Activated T-cell treated with anti-CD3 and anti-CD28 coated beads for 24 hours (primary cell): ENCODE data around the gene KCTD10.

ENCODE experiments used
- DNase-seq: peaks from one replicate; pipeline ENCODE4 v3.0.0-alpha.2; 2020; ENCODE audit warnings: low read depth

Gene KCTD10

GRCh38 chr12:109473006-109473405 is 4.1 kb downstream of the KCTD10 start:
- DNase-seq = no peak

DNA sequence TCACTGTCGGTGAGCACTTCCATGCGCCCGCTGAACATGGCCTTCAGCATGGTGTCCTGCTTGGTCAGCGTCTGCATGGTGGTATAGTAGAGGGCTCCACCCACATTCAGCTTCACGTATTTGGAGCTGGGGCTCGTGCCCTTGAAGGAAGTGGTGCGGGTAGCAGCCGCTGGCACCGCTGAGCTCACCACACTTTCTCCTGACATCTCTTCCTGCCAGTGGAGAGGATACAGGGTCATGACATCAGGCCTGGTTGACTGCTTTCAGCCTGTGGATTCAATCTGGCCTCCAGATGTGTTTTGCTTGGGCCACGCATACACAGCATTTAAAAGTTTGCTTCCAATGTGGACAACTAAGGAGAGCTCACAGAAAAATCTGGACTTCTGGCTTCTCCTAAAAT is 7.6 kb downstream of the KCTD10 start:
- no peak for DNase-seq

DNA sequence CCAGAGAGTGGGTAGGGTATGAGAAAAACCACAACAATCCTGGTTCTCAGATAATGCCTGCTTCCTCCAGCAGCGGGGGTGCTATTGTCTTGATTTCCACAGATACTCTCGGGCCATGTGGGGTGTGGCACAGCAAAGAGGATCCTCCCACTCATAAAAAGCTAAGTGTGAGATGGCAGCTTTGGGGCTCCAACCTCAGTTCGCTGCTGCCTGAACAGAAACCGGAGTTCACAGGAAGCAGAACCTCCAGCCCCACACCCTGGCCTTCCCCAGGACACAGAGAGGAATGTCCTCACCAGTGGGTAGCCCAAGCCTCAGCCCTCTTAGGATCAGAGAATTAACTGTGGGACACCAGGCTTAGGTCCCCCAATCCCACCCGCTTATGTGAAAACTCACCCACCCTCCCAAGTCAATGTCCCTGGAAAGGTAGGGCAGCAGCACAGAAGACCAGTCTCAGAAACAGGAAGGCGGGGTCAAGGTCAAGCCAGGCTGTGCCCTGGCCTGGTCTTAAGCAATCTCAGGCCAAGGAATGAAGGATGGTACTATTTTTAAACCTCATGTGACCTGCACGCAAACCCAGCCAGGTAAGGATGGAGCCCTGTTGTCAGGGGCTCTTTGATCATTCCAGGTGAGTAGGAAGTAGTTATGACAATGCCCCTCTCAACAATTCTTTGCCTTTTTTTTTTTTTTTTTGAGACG is 9.0 kb downstream of the KCTD10 start:
- DNase-seq = no peak

DNA sequence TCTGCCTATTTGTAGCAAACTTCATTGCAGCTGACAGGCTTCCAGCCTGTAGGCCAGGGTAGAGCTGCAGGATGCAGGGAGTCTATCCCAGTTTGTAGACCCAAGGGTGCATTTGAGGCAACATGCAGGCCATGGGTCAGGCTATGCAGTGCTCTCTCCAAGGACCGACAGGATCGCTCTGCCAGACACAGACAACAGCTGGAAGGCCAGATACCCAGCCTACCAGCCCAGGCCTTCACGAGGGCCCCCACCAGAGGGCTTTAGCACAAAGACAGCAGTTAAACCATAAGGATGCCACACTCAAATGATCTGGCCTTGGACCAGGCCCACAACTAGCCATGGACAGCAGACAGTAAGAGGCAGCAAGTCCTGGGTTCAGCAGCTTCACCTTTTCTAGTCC is 10.3 kb downstream of the KCTD10 start:
- no peak for DNase-seq

DNA sequence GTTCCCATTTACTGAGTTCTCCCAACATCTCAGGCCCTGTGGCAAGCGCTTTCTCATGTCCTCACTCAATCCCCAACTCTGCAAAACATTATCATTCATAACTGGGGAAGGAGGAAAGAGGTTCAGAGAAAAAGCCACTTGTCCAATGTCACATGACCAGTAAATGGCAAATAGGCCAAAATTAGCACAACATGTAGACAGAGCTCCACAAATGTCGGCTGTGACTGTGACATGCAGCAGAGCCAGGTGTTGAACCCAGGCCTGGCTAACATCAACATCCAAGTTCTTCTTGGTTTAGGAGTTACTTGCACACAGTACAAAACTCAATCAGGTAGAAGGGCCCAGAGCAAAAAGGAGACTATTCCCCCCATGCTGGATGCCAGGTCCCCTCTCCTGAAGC is 10.8 kb downstream of the KCTD10 start:
- DNase-seq = no peak

DNA sequence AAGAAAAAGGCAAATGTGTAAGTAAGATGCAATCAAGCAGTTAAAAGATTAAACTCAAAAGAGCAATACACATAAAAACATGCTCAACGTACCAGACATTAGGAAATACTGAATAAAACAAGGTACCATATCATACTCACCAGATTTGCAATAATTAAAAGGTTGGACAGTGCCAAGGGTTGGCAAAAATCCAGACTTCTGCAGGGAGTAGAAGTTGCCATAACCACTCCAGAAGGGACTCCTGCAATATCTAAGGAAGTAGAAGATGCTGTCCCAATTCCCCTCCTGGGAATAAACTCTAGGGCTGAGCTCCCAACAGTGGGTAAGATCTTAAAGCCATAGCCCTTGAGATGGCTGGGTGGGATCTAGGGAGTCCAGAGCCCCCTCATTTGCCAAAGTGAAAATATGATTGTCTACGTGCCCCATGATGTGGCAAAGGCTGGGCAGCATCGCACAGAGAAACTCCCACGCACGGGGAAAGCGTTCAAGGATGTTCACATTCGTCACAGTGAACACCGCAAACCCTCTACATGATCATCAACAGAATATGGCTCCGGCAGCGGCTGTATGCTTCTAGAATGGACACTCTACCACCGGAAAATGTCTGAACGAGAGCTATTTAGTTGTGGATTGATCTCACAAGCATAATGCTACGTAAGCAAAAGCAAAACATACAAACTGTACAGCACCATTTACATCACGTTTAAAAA is 12.3 kb downstream of the KCTD10 start:
- no peak for DNase-seq

DNA sequence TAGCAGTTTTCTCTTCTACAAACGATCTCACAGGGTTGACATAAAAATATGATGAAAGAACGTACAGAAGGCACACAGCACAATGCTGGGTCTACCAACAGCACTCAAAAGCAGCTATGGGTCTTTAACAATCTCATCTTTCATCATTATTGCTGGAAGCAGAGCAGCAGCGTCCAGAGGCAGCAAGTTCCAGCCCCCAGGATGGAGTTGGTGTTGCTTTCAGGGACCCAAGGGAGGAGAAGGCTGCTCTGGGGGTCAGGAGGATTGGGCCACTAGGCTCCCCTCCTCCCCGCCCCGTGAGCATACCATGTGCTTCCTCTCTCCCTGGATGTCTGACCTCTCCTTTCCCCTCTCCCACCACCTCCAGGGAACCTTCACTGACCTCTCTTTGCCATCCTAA is 13.3 kb downstream of the KCTD10 start:
- DNase-seq = no peak

- DNase-seq = no peak
Observed at GRCh38 chr12:109462868-109463692, 14.0 kb downstream of the KCTD10 start.

- DNase-seq = no peak
Observed at GRCh38 chr12:109461846-109462756, 15.0 kb downstream of the KCTD10 start.

DNA sequence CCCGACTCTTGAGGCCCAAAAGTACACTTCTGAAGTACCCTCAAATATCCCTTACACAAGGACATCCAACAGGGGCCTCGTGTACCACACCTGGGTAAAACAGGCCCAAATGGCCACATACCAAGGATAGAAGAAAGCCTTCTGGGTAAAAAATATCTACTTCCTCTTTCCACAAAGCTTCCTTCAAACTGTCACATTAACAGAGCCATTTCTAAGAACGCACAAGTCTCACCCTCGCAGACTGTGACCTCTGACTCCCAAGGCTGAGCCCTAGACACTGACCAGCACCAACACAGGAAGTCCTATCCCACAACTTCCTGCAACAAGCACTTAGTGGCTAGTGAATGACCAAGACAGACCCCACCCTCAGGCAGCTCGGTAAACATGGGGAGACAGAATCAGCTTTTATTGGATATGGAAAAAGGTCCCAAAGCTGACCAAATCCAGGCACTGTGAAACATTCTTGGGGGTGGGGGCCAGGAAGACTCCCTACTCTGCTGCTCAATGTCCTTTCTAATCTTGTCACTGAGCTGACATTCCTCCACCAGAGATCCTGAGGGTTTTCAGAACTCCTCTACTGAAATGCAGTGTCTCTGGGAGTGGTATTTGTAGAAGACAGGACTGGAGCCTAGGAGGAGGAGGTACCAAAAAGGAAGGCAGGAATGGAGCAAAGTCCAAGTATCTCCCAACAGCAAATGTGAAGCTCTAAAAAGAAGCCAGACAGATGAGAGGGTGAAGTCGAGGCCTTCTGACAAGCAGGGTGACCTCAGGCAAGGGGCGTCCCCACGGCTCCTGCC is 15.9 kb downstream of the KCTD10 start:
- no peak for DNase-seq

DNA sequence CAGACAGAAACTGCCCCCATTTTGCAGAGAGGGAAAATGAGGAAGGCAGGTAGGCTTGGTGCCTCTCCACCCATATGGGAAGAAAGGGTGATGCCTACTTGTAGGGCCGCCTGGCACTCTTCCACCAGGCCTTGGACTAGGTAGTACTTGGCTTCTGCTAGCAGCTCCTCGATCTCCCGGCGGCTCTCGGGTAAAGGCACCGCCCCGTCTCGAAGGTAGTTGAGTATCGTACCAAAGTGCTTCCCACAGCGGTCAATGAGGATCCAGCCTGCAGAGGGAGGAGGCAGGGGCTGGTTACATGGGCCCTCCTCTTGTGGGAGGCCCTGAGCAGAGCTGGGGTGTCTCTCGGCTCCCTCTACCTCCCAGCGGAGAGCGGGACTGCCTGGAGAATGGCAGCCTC is 16.6 kb downstream of the KCTD10 start:
- no peak for DNase-seq

GRCh38 chr12:109459247-109459646 is 17.9 kb downstream of the KCTD10 start:
- no peak for DNase-seq

- no peak for DNase-seq
Observed at GRCh38 chr12:109458771-109459208, 18.3 kb downstream of the KCTD10 start.

DNA sequence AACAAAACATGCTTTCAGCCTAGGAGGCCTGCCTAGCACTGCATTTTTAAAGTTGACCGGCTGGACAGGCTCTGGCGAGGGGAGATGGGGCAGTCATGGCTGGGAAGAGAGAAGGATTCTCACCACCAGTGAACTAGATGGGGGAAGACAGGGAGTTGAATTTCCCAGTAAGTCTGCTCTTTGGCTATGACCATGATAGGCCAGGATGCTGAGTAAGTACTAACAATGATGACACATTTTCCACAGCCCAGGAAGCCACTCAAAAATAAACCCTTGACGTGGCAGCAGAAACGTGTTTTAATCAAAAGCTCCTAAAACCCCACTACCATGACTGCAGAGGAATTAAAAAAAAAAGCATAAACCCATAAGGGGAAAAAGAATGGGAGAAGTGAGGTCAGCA is 19.0 kb downstream of the KCTD10 start:
- DNase-seq = no peak

GRCh38 chr12:109455706-109456105 is 21.4 kb downstream of the KCTD10 start:
- no peak for DNase-seq

DNA sequence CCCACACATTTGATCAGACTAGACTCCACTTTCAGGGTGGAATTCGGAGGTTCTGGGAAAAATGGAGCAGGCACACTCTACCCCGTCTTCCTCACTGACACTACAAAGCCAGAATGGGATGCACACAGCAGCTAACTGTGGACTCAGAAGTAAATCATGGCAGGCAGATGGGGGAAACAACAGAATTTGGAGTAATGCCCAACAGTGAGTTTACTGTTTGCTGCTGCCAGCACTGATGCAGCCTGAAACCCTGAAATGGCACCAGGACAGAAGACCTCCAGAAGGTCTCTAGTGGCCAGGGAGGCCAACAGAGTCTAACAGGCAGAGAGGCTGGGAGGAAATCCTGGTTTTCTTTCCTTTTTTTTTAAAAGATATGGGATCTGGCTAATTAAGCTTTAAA is 24.6 kb downstream of the KCTD10 start:
- no peak for DNase-seq

DNA sequence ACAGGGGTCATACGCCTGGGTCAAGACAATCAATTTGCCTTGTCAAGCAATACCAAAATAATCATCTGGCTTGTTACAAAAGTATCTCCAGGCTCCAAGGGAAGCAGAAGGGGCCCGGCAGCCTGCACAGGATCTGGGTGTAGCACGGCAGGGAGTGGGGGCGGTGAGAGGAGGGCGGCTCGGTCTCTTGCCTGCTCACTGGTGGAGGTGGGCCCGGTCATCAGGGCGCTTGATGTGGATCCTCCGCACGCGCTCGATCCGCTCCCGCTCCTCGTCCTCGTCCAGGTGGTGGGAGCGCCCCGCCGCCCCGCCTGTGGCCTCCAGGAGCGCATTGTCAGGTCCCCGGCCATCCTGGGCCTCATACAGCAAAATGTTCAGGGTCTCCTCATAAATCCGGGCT is 25.7 kb downstream of the KCTD10 start:
- DNase-seq = no peak

DNA sequence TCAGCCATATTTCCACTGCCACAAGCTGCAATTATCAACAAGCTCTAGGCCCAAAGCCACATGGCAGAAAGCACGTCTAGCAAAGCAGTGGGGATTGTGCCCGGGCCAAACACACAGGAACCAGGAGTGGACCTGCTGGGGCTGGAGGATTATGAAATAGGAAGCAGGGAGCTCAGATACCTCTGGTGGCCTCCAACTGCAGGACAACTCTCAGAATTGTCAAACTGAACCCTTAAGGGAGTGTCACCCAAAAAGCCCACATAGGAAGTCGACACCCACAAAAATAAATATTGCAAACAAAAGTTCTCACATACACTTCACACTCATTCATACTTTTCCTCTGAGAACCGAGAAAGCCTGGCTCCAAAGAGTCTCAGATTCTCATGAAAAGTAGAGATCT is 26.1 kb downstream of the KCTD10 start:
- DNase-seq = no peak

DNA sequence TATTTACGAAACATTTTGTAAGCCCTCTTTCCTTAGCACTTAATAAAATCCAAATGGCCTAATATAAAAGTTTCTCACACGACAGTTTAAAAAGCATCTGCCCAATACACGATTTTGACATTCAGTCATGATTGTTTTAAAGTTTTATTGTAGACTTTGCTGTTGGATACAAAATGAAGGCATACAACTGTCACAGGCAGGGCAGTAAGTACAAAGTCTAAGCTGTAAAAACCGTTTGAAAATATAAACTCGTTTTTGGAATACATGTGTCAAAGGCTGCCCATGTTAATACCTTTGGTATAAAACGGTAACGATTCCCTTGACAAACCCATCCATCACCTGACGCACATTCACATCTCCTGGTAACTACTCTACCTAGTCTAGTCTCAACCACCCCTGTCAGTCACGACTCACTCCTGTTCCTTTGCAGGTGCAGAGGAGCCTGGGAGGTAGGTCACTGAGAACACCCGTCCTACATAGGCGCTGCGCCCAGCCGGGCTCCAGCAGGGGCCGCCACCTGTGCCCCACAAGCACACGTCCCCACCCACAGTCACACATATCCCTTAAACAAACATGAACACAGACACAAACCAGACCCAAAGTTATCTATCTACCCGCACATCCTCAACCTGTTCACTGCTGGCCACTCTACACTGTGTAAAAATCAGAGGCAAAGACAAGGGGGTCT is 27.1 kb downstream of the KCTD10 start:
- DNase-seq = no peak

DNA sequence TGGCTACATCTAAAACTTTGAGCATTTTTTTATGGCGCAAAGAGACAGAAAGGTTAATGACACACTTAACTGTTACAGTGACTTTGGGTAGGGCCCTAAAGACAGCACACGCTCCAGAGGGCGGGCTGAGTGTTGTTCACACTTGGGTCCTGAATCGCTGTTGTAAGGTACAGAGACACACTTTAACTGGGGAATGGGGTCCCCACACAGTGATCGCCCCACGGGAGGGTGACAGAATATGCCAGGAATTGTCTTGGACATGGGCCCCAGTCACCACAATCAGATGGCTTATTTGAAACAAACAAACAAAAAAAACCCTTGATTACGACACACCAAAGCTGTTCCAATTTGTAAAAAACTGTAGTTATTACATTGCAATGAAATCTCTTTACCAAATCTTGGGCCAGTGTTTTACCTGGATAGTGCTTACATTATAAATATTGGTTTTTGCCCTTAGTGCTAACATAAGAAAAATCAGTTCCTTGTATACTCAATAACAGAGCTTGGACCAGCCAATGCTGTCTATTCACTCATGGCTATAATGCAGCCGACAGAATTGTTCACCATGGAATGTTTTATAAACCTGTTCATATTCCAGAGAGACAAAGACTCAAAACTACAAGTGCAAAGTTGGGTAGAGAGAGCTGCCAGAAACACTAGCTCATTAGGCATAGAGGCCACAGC is 28.3 kb downstream of the KCTD10 start:
- no peak for DNase-seq
